Fibroblast of the aortic adventitia (primary cell): ENCODE results near the gene DENND5A. TPM values are rescaled to one million over a fixed set of nuclear protein-coding genes. Genes with fewer than 3 reads are reported as not detected.
"Not testable (repeated sequence)": the region's sequence is repeated elsewhere in the genome, so short reads cannot be mapped to it uniquely, and the experiment has no call there.

Experiments
- DNase-seq: peaks from one replicate; pipeline ENCODE4 v3.0.0-alpha.2; 2010; ENCODE audit warnings: low read depth
- H3K4me3 ChIP-seq: 2 replicates; pipeline ENCODE4 v1.5.1; 2011; ENCODE audit warnings: low read depth, mild to moderate bottlenecking, control low read depth, low read length, moderate library complexity
- CTCF ChIP-seq: IDR thresholded peaks from 2 replicates; pipeline ENCODE4 v1.5.1; 2011; ENCODE audit warnings: mild to moderate bottlenecking, low read length, control low read depth, inconsistent platforms; ENCODE audit not compliant: insufficient read depth
- total RNA-seq: library from RNA; depleted of rRNA; stranded (reverse); fragments of >200 nt; gene quantifications from 2 replicates; pipeline ENCODE4 v1.2.3, GENCODE V29; 2012; ENCODE audit warnings: low replicate concordance

Gene DENND5A
- total RNA-seq, 1 donor: 105 TPM

GRCh38 chr11:9251311-9251710 lies 13.8 kb downstream of the DENND5A start:
- H3K4me3 ChIP-seq: no peak overlapping the region
- DNase-seq: no peak
- TF ChIP-seq CTCF: no peak

- DNase-seq: peak; percentile 66
- no peak overlapping the region for H3K4me3 ChIP-seq
- no peak for TF ChIP-seq CTCF
Measured at GRCh38 chr11:9250139-9250582, 15.0 kb downstream of the DENND5A start.

GRCh38 chr11:9249252-9249651 lies 15.9 kb downstream of the DENND5A start:
- DNase-seq: no peak
- H3K4me3 ChIP-seq: no peak overlapping the region
- no peak for TF ChIP-seq CTCF

GRCh38 chr11:9247863-9248262 lies 17.3 kb downstream of the DENND5A start:
- no peak overlapping the region for H3K4me3 ChIP-seq
- TF ChIP-seq CTCF: no peak
- no peak for DNase-seq

- H3K4me3 ChIP-seq, DNase-seq: not testable (repeated sequence)
Measured at GRCh38 chr11:9236242-9236641, 28.9 kb downstream of the DENND5A start.

GRCh38 chr11:9232482-9232881 lies 32.7 kb downstream of the DENND5A start:
- DNase-seq: no peak
- TF ChIP-seq CTCF: no peak
- no peak overlapping the region for H3K4me3 ChIP-seq

- TF ChIP-seq CTCF: no peak
- peak; percentile 80 for DNase-seq
- no peak overlapping the region for H3K4me3 ChIP-seq
Measured at GRCh38 chr11:9231848-9232177, 33.3 kb downstream of the DENND5A start.

- no peak overlapping the region for H3K4me3 ChIP-seq
- TF ChIP-seq CTCF: no peak
- no peak for DNase-seq
Measured at GRCh38 chr11:9230296-9230695, 34.9 kb downstream of the DENND5A start.
